GM12874 (cell line): Measurements from ENCODE around the gene IDUA.

Source experiments
- TF ChIP-seq, protein P1 (sequence below): IDR thresholded peaks from 2 replicates; pipeline ENCODE4 v1.5.1; 2011; ENCODE audit warnings: low read depth, mild to moderate bottlenecking, control low read depth, low read length, moderate library complexity; ENCODE audit not compliant: insufficient read depth

Gene IDUA

DNA sequence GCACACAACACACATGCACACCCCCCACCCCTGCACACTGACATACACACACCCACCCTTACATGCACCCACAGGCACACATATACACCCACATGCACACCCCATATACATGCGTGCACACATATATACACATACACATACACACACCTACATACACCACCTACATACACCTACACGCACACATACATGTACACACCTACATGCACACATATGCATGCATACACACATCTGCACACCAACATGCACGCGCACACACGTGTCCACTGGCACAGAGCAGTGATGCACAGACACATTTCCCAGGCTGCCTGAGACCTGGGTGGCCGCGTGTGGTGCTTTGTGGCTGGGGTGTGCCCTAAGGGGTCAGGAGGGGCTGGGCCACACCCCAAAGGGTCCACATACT is 56.3 kb downstream of the IDUA start:
- TF ChIP-seq, protein P1, sequence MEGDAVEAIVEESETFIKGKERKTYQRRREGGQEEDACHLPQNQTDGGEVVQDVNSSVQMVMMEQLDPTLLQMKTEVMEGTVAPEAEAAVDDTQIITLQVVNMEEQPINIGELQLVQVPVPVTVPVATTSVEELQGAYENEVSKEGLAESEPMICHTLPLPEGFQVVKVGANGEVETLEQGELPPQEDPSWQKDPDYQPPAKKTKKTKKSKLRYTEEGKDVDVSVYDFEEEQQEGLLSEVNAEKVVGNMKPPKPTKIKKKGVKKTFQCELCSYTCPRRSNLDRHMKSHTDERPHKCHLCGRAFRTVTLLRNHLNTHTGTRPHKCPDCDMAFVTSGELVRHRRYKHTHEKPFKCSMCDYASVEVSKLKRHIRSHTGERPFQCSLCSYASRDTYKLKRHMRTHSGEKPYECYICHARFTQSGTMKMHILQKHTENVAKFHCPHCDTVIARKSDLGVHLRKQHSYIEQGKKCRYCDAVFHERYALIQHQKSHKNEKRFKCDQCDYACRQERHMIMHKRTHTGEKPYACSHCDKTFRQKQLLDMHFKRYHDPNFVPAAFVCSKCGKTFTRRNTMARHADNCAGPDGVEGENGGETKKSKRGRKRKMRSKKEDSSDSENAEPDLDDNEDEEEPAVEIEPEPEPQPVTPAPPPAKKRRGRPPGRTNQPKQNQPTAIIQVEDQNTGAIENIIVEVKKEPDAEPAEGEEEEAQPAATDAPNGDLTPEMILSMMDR, result no peak

DNA sequence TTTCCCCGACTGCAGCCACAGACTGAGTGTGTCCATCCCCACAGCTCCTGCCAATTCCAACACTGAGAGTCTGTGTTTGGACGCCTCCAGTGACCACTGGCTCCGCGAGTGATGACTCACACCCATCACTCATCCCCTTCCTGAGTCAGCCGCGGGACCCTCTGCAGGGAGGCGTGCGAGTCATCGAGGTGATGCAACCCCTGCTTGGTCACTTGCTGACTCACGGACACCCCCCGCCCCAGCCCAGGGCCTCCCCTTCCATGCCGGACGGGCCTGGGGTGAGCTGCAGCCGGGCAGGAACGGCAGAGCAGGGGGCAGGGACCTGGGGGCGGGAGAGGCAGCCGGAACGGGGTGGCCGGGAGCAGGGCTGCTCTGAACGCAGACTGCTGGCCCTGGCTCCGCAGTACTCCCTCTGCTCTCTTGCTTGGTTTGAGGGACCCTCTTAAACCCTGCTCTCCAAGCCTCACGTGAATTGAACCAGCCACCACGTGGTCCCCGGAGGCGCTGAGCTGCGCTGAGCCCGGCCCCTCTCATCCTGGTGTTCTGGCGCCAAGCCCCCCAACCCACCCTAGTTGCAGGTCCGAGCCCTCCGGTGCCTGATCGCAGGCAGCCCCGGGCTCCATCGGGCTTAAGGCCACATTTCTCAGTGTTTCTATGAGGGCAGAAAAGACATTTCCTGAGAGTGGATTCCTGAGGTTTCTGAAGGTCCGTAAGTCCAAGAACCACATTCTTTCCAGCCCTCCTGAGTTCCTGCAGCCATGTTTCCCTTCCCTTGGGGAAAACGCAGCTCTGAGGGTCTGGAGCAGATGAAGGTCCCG is 57.0 kb downstream of the IDUA start:
- TF ChIP-seq, protein P1, result no peak

DNA sequence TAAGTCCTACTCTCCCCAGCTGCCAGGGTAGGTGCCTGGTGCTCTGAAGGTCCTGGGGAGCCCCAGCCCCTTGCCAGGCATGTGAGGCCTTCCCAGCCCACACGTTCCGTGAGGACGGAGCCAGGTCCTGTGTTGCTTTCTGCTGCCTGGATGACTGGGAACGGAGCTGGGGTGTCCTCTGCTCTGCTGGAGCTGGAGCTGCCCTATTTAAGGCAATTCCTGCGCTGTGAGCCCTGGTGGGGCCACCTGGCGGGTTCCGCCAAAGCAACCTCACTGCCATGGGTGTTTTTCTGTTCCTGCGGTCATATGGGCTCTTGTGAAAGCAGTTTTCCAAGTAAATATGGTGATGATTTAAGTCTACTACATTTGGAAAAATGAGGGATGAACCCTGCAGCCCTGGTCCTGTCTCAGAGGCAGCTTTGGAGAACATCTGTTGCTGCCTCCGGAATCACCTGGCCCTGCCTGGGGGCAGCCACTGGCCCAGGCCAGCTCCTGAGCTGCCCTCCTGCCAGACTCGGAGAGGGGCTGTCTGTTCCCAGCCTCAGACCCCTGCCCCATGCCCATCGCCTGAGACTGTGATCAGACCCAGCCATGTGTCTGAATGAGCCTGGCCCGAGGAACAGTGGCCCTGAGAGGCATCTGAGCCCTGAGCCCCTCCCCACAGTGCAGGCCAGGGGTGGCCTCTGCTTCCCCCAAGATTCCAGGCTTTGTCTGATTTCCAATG is 57.8 kb downstream of the IDUA start:
- TF ChIP-seq, protein P1, result no peak

DNA sequence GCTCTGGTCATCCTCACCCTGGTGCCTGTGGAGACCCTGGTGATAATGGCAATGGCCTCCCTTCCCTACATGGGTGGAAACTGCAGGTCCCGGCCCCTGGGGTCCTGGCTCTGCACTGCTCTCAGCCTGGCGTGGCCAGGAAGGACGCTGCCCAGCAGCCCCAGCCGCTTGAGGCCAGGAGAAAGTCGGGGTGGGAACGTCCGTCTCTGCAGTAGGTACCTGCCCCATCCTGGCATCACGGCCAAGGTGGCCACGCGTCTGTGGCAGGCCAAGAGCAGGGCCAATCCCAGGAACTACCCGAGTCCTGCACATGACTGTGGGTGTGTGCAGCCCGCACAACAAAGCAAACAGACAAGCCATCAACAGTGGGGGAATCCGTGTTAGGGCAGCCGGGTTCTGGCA is 58.4 kb downstream of the IDUA start:
- TF ChIP-seq, protein P1, result no peak

DNA sequence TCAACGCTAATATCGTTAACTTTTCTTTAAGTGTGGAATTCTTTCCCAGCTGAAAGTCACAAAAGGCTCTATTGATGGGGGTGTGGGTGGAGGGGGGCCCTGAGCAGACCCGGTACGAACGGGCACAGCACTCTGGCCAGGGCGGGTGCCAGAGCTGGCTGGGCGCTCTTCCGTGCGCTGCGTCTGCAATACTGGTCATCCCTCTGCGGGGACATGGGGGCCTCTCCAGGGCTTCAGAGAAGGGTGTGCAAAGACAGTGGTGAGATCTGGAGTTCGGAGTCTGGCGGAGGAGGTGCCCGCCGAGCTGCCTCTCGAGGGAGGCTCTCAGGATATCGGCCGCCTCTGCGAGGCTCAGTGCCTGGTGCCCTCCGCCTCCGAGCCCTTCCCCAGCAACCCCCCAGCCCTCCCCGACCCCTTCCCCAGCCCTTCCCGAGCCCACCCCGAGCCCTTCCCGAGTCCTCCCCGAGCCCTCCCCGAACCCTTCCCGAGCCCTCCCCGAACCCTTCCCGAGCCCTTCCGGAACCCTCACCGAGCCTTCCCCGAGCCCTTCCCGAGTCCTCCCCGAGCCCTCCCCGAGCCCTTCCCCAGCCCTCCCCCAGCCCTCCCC is 58.9 kb downstream of the IDUA start:
- TF ChIP-seq, protein P1, result no peak

DNA sequence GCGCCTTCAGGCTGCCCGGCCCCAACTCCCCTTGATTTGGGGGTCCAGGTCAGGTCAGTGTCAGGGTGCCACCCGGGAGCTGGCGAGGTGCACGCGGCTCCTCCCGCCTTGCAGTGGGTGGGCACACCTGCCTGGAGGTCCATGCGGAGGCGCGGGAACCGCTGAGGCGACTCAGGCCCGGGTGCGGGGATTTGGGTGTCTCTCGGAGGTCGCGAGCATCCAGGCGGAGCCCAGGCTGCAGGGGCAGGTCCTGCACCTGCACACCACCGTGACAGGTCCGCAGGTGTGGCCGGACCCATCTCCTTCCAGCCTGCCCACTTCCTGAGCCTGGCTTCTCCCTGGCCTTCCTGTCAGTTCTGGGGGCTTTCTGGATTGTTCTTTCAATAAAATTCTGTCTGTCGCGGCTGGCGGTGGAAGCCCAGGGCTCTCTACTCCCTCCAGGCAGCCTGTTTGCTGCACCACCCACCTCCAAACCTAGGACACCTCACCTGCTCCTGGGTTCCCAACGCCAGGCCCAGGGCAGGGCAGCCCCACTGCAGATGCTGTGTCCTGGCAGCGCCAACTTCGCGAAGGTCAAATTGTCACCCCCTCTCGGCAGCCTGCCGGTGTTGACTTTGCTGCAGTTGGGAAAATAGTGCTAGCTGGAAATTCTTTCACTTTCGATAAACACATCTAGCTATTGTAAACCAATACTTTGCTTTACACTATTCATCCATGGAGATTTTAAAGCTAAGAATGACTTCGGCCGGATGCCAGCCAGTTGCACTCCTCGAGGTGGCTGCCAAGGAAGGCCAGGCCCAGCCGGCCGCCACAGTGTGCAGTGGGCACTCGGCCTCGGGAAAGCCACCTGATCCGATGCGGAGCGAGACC is 60.5 kb downstream of the IDUA start:
- TF ChIP-seq, protein P1, result no peak
